GM18873 (cell line): ENCODE results near the gene FCN2.
"Not testable (repeated sequence)": the region's sequence is repeated elsewhere in the genome, so short reads cannot be mapped to it uniquely, and the experiment has no call there.

Experiments
- ATAC-seq: cut with Tn5 transposase; IDR thresholded peaks from one replicate; pipeline ENCODE4 v1.9.1; 2021; ENCODE audit warnings: mild to moderate bottlenecking, moderate library complexity, moderate number of reproducible peaks; ENCODE audit not compliant: unreplicated experiment, low FRiP score

The FCN2 gene

GRCh38 chr9:134846699-134847098 lies 33.9 kb upstream of the FCN2 start:
- no peak for ATAC-seq

GRCh38 chr9:134847138-134847537 lies 33.5 kb upstream of the FCN2 start:
- ATAC-seq, result no peak

GRCh38 chr9:134847752-134848432 lies 32.7 kb upstream of the FCN2 start:
- no peak for ATAC-seq

- ATAC-seq, result no peak
Measured at GRCh38 chr9:134848504-134848903, 32.1 kb upstream of the FCN2 start.

GRCh38 chr9:134850611-134851010 lies 30.0 kb upstream of the FCN2 start:
- no peak for ATAC-seq

GRCh38 chr9:134851020-134851419 lies 29.6 kb upstream of the FCN2 start:
- ATAC-seq, result no peak

- no peak for ATAC-seq
Measured at GRCh38 chr9:134852906-134853654, 27.5 kb upstream of the FCN2 start.

GRCh38 chr9:134853893-134854292 lies 26.7 kb upstream of the FCN2 start:
- no peak for ATAC-seq

GRCh38 chr9:134854541-134854981 lies 26.0 kb upstream of the FCN2 start:
- no peak for ATAC-seq

GRCh38 chr9:134855231-134855899 lies 25.2 kb upstream of the FCN2 start:
- no peak for ATAC-seq

- no peak for ATAC-seq
Measured at GRCh38 chr9:134855900-134856377, 24.7 kb upstream of the FCN2 start.

- ATAC-seq, result not testable (repeated sequence)
Measured at GRCh38 chr9:134857451-134857850, 23.2 kb upstream of the FCN2 start.

GRCh38 chr9:134858051-134858841 lies 22.4 kb upstream of the FCN2 start:
- peak; percentile 82 for ATAC-seq

- ATAC-seq, result no peak
Measured at GRCh38 chr9:134860510-134860909, 20.1 kb upstream of the FCN2 start.

GRCh38 chr9:134861595-134862334 lies 18.8 kb upstream of the FCN2 start:
- ATAC-seq, result no peak

GRCh38 chr9:134863306-134863902 lies 17.2 kb upstream of the FCN2 start:
- ATAC-seq, result no peak

GRCh38 chr9:134863941-134864820 lies 16.4 kb upstream of the FCN2 start:
- ATAC-seq, result no peak

- no peak for ATAC-seq
Measured at GRCh38 chr9:134864821-134865190, 15.8 kb upstream of the FCN2 start.
